ENCODE data around the gene FRMD4B.

The FRMD4B gene

GRCh38 chr3:69352305-69353087 is 33.4 kb downstream of the FRMD4B start:
- no peak for DNase-seq (ENCODE audit: low read depth)
- no peak for TF ChIP-seq CTCF (IDR thresholded peaks at IDR 0.05; ENCODE audit: control insufficient read depth, insufficient read depth, low read depth, low read length, missing control alignments)
- H3K4me3 ChIP-seq (ENCODE audit: control insufficient read depth, low read depth, low read length): no peak overlapping the region

GRCh38 chr3:69343875-69344274 is 42.0 kb downstream of the FRMD4B start:
- no peak for TF ChIP-seq CTCF (IDR thresholded peaks at IDR 0.05; ENCODE audit: control insufficient read depth, insufficient read depth, low read depth, low read length, missing control alignments)
- no peak for DNase-seq (ENCODE audit: low read depth)
- H3K4me3 ChIP-seq (ENCODE audit: control insufficient read depth, low read depth, low read length): no peak overlapping the region

GRCh38 chr3:69342074-69342473 is 43.8 kb downstream of the FRMD4B start:
- no peak overlapping the region for H3K4me3 ChIP-seq (ENCODE audit: control insufficient read depth, low read depth, low read length)
- no peak for DNase-seq (ENCODE audit: low read depth)
- no peak for TF ChIP-seq CTCF (IDR thresholded peaks at IDR 0.05; ENCODE audit: control insufficient read depth, insufficient read depth, low read depth, low read length, missing control alignments)

GRCh38 chr3:69339760-69340159 is 46.1 kb downstream of the FRMD4B start:
- no peak for TF ChIP-seq CTCF (IDR thresholded peaks at IDR 0.05; ENCODE audit: control insufficient read depth, insufficient read depth, low read depth, low read length, missing control alignments)
- H3K4me3 ChIP-seq (ENCODE audit: control insufficient read depth, low read depth, low read length): no peak overlapping the region
- DNase-seq (ENCODE audit: low read depth): no peak

GRCh38 chr3:69338911-69339310 is 47.0 kb downstream of the FRMD4B start:
- TF ChIP-seq CTCF (IDR thresholded peaks at IDR 0.05; ENCODE audit: control insufficient read depth, insufficient read depth, low read depth, low read length, missing control alignments): no peak
- no peak for DNase-seq (ENCODE audit: low read depth)
- no peak overlapping the region for H3K4me3 ChIP-seq (ENCODE audit: control insufficient read depth, low read depth, low read length)

GRCh38 chr3:69332934-69333333 is 53.0 kb downstream of the FRMD4B start:
- no peak for DNase-seq (ENCODE audit: low read depth)
- TF ChIP-seq CTCF (IDR thresholded peaks at IDR 0.05; ENCODE audit: control insufficient read depth, insufficient read depth, low read depth, low read length, missing control alignments): no peak

More at GRCh38 chr3:69332934-69333333, 53.0 kb downstream of the FRMD4B start:
- no peak overlapping the region for H3K4me3 ChIP-seq (ENCODE audit: control insufficient read depth, low read depth, low read length)
